HCT116 (cell line): ENCODE results near the gene PYGB. TPM values are rescaled to one million over a fixed set of nuclear protein-coding genes. Genes with fewer than 3 reads are reported as not detected.

Experiments used
- ATAC-seq: fragments of 200-7000 bp; cut with Tn5 transposase; 2 replicates; pipeline ENCODE4 v1.9.1; 2020; ENCODE audit warnings: mild to moderate bottlenecking, moderate library complexity
- BruUV-seq: library from RNA; stranded (reverse); fragments of 400-500 nt; replicated peaks from 2 replicates; lab custom pipeline; 2021; lab: Mats Ljungman, UMichigan
- CTCF ChIA-PET: fragments of 300-600 bp; sonication (Branson Sonifier 250); formaldehyde crosslinking; loops from one replicate; lab custom pipeline; 2021; ENCODE audit warnings: antibody characterized with exemption; lab: Charles Lee
- POLR2A ChIA-PET: fragments of 300-600, 350-600 bp; sonication (Branson Sonifier 250); formaldehyde crosslinking; loops from one replicate; lab custom pipeline; 2021; ENCODE audit warnings: antibody characterized with exemption; lab: Charles Lee
- RAD21 ChIA-PET, 2 experiments: fragments of 300-600 bp; sonication (Branson Sonifier 250); formaldehyde crosslinking; loops; one replicate each; lab custom pipeline; 2023; ENCODE audit warnings: low total read pairs in 2 of 2; ENCODE audit not compliant: uncharacterized antibody in 2 of 2, unreplicated experiment in 2 of 2, low non-redundant PET in 1 of 2; lab: Charles Lee
- DNase-seq: peaks from one replicate; pipeline ENCODE4 v3.0.0-alpha.2; 2010; ENCODE audit warnings: low read depth, low spot score
- H2AFZ ChIP-seq: fragments of 200-600 bp; shearing (Covaris generic), sonication (generic); 2 replicates; pipeline ENCODE4 v1.6.1; 2017; ENCODE audit warnings: low read depth, mixed run types, mixed read lengths, antibody characterized with exemption, low read length; ENCODE audit not compliant: poor library complexity, severe bottlenecking
- H3K27ac ChIP-seq: 2 replicates; pipeline ENCODE4 v1.5.1; 2012; ENCODE audit warnings: low read depth, low read length
- H3K27me3 ChIP-seq: fragments of 200-600 bp; sonication (generic); 2 replicates; pipeline ENCODE4 v1.6.1; 2016; ENCODE audit warnings: mixed run types, low read length, mixed read lengths; ENCODE audit not compliant: insufficient read depth
- H3K36me3 ChIP-seq, 2 experiments: fragments of 200-500 bp in 1 of 2; fragments of 200-600 bp in 1 of 2; sonication (Bioruptor generic) in 1 of 2; sonication (generic) in 1 of 2; 2 replicates each; pipeline versions ENCODE4 v1.5.1 to v1.6.1; 2014 to 2016; ENCODE audit warnings: low read length in 2 of 2, inconsistent platforms in 1 of 2, mixed read lengths in 1 of 2, mixed run types in 1 of 2; ENCODE audit not compliant: insufficient read depth in 2 of 2, control insufficient read depth in 1 of 2
- H3K4me1 ChIP-seq, 2 experiments: fragments of 200-600 bp in 1 of 2; sonication (generic) in 1 of 2; 2 replicates each; pipeline versions ENCODE4 v1.5.1 to v1.6.1; 2012 to 2017; ENCODE audit warnings: low read length in 2 of 2, inconsistent platforms in 1 of 2, mild to moderate bottlenecking in 1 of 2, mixed read lengths in 1 of 2, mixed run types in 1 of 2, moderate library complexity in 1 of 2; ENCODE audit not compliant: insufficient read depth in 2 of 2, control insufficient read depth in 1 of 2
- H3K4me2 ChIP-seq: fragments of 200-600 bp; sonication (generic); 2 replicates; pipeline ENCODE4 v1.6.1; 2017; ENCODE audit warnings: mixed run types, low read length, mixed read lengths
- H3K4me3 ChIP-seq, 2 experiments: fragments of 200-600 bp in 1 of 2; sonication (generic) in 1 of 2; replicated peaks in 1 of 2; 2 replicates each; pipeline ENCODE4 v1.5.1; 2011 to 2016; ENCODE audit warnings: low read length in 2 of 2, control low read depth in 1 of 2, low read depth in 1 of 2, mild to moderate bottlenecking in 1 of 2, mixed read lengths in 1 of 2, mixed run types in 1 of 2
- H3K79me2 ChIP-seq: fragments of 200-600 bp; sonication (generic); 2 replicates; pipeline ENCODE4 v1.6.1; 2017; ENCODE audit warnings: mild to moderate bottlenecking, mixed run types, low read length, moderate library complexity, mixed read lengths; ENCODE audit not compliant: insufficient read depth
- H3K9ac ChIP-seq: fragments of 200-600 bp; sonication (generic); 2 replicates; pipeline ENCODE4 v1.6.1; 2016; ENCODE audit warnings: low read length, mixed read lengths
- H3K9me2 ChIP-seq: fragments of 200-600 bp; sonication (generic), shearing (Covaris generic); 2 replicates; pipeline ENCODE4 v1.6.1; 2017; ENCODE audit warnings: mixed run types, mild to moderate bottlenecking, moderate library complexity; ENCODE audit not compliant: insufficient read depth
- H3K9me3 ChIP-seq, 2 experiments: fragments of 200-500 bp in 1 of 2; fragments of 200-600 bp in 1 of 2; sonication (Bioruptor generic) in 1 of 2; sonication (generic) in 1 of 2; 2 replicates each; pipeline ENCODE4 v1.6.1; 2014 to 2017; ENCODE audit warnings: low read length in 2 of 2, mixed read lengths in 2 of 2, inconsistent platforms in 1 of 2, low read depth in 1 of 2, mild to moderate bottlenecking in 1 of 2, mixed run types in 1 of 2, moderate library complexity in 1 of 2; ENCODE audit not compliant: control insufficient read depth in 1 of 2, insufficient read depth in 1 of 2
- H4K20me1 ChIP-seq: fragments of 200-600 bp; sonication (generic), shearing (Covaris generic); 2 replicates; pipeline ENCODE4 v1.6.1; 2017; ENCODE audit warnings: mixed run types, mild to moderate bottlenecking, moderate library complexity; ENCODE audit not compliant: insufficient read depth
- ATF3 ChIP-seq: IDR thresholded peaks from 2 replicates; pipeline ENCODE4 v1.6.1; 2012
- CBX3 ChIP-seq: IDR thresholded peaks from 2 replicates; pipeline ENCODE4 v1.6.1; 2012; ENCODE audit warnings: low read depth
- CEBPB ChIP-seq: IDR thresholded peaks from 2 replicates; pipeline ENCODE4 v1.6.1; 2012; ENCODE audit warnings: low read depth
- CTCF ChIP-seq, 3 experiments: fragments of 200-600 bp in 1 of 3; sonication (generic) in 1 of 3; IDR thresholded peaks in 2 of 3; conservative IDR thresholded peaks in 1 of 3; 2 replicates each; pipeline ENCODE4 v1.5.1; 2012 to 2017; ENCODE audit warnings: low read depth in 2 of 3, low read length in 2 of 3, antibody characterized with exemption in 1 of 3, borderline replicate concordance in 1 of 3, control low read depth in 1 of 3, mild to moderate bottlenecking in 1 of 3, mixed read lengths in 1 of 3, mixed run types in 1 of 3, moderate library complexity in 1 of 3; ENCODE audit not compliant: insufficient read depth in 1 of 3
- EZH2phosphoT487 ChIP-seq: fragments of 200-600 bp; IDR thresholded peaks from 2 replicates; pipeline ENCODE4 v1.6.1; 2018; ENCODE audit warnings: antibody characterized with exemption, borderline replicate concordance
- FOSL1 ChIP-seq: IDR thresholded peaks from 2 replicates; pipeline ENCODE4 v1.6.1; 2012; ENCODE audit warnings: low read depth
- JUND ChIP-seq: IDR thresholded peaks from 2 replicates; pipeline ENCODE4 v1.6.1; 2012
- POLR2A ChIP-seq: IDR thresholded peaks from 2 replicates; pipeline ENCODE4 v1.7.0; 2011; ENCODE audit warnings: borderline replicate concordance; ENCODE audit not compliant: insufficient read depth, insufficient read length; ENCODE audit errors: extremely low read depth
- RAD21 ChIP-seq: IDR thresholded peaks from 2 replicates; pipeline ENCODE4 v1.6.1; 2012; ENCODE audit warnings: low read depth, mild to moderate bottlenecking
- REST ChIP-seq: IDR thresholded peaks from 2 replicates; pipeline ENCODE4 v1.6.1; 2012; ENCODE audit warnings: low read depth
- SIN3A ChIP-seq: IDR thresholded peaks from 2 replicates; pipeline ENCODE4 v1.6.1; 2012; ENCODE audit warnings: low read depth
- SP1 ChIP-seq: IDR thresholded peaks from 2 replicates; pipeline ENCODE4 v1.6.1; 2012; ENCODE audit warnings: low read depth
- SRF ChIP-seq: IDR thresholded peaks from 2 replicates; pipeline ENCODE4 v1.6.1; 2012; ENCODE audit warnings: low read depth
- TCF7L2 ChIP-seq: IDR thresholded peaks from 2 replicates; pipeline ENCODE4 v1.7.0; 2011; ENCODE audit warnings: borderline replicate concordance, inconsistent platforms; ENCODE audit not compliant: insufficient read depth, insufficient read length; ENCODE audit errors: extremely low read depth
- YY1 ChIP-seq: IDR thresholded peaks from 2 replicates; pipeline ENCODE4 v1.6.1; 2011; ENCODE audit warnings: low read length, low read depth, moderate library complexity, mild to moderate bottlenecking; ENCODE audit not compliant: insufficient replicate concordance; ENCODE audit errors: extremely low read depth
- ZBTB33 ChIP-seq: IDR thresholded peaks from 2 replicates; pipeline ENCODE4 v1.6.1; 2011; ENCODE audit warnings: mild to moderate bottlenecking, low read length, moderate library complexity; ENCODE audit not compliant: insufficient replicate concordance; ENCODE audit errors: extremely low read depth
- ZNF274 ChIP-seq: fragments of 200-500 bp; sonication (Bioruptor generic); IDR thresholded peaks from 2 replicates; pipeline ENCODE4 v1.6.1; 2014; ENCODE audit warnings: mild to moderate bottlenecking, low read depth, low read length, inconsistent platforms
- intact Hi-C: fragments of 100-400 bp; cut with micrococcal nuclease; formaldehyde crosslinking; loops from 2 replicates; pipeline ENCODE4 v1.10.0; 2022
- total RNA-seq: library from RNA; stranded (reverse); gene quantifications from one replicate; pipeline ENCODE4 v1.2.1, GENCODE V29; 2021; ENCODE audit not compliant: unreplicated experiment

The PYGB gene
- total RNA-seq, 1 experiment from 2014 or later, result 87.8 TPM

GRCh38 chr20:25318471-25319240 is 70.8 kb downstream of the PYGB start:
- H3K4me3 ChIP-seq, result no peak overlapping the region
- no peaks in the 10 kb centered on the region for H4K20me1 ChIP-seq
- H3K27me3 ChIP-seq, result no peaks in the 10 kb centered on the region
- POLR2A ChIA-PET, result no interaction called here
- no peaks in the 10 kb centered on the region for H3K9me2 ChIP-seq
- H3K27ac ChIP-seq, result no peak overlapping the region
- H3K4me2 ChIP-seq, result no peak overlapping the region
- no peak overlapping the region for H3K9ac ChIP-seq
- ATAC-seq, result no peak
- no peak overlapping the region for H2AFZ ChIP-seq
- RAD21 ChIA-PET, result no interaction called here
- DNase-seq, result no peak
- CTCF ChIA-PET, result no interaction called here
- no peaks in the 10 kb centered on the region; a peak in 1 of 4 replicates for H3K36me3 ChIP-seq
- TF ChIP-seq SRF, result no peak
- TF ChIP-seq ZNF274, result no peak
- no peak for TF ChIP-seq SIN3A
- TF ChIP-seq CBX3, result no peak
- no peak for TF ChIP-seq CTCF (IDR thresholded peaks at IDR 0.05 in 2 of 3, conservative IDR thresholded peaks at IDR 0.05 in 1 of 3; ENCODE audit: borderline replicate concordance in 1 of 3, insufficient read depth in 1 of 3, low read depth in 2 of 3, low read length in 2 of 3)
- TF ChIP-seq SP1, result no peak
- TF ChIP-seq EZH2phosphoT487, result no peak
- no peak for TF ChIP-seq ZBTB33
- TF ChIP-seq FOSL1, result no peak
- TF ChIP-seq ATF3, result no peak
- no peak for TF ChIP-seq RAD21
- no peak for TF ChIP-seq REST
- no peak for TF ChIP-seq JUND
- no peak for TF ChIP-seq POLR2A
- no peak for TF ChIP-seq TCF7L2
- TF ChIP-seq YY1, result no peak
- TF ChIP-seq CEBPB, result no peak
- H3K9me3 ChIP-seq, result no peaks in the 10 kb centered on the region
- intact Hi-C loops, result no loop called here
- H3K79me2 ChIP-seq, result no peaks in the 10 kb centered on the region
- peaks cover 0 to 5% of the 10 kb centered on the region in 2 experiments; a peak in 1 of 4 replicates for H3K4me1 ChIP-seq
- BruUV-seq, result no TSS peak
